Measurements from ENCODE around the gene NEDD1. TPM values are rescaled to one million over a fixed set of nuclear protein-coding genes. Genes with fewer than 3 reads are reported as not detected.

Gene NEDD1
- total RNA-seq, 1 donor from 2014 or later: 16.3 TPM

GRCh38 chr12:96985515-96986362 lies 78.7 kb downstream of the NEDD1 start:
- Mint-ChIP-seq H3K4me1 (peaks cover 6% of the 10 kb centered on the region), H3K27ac (no peak overlapping the region), H3K36me3 (ENCODE audit: low read depth) (no peaks in the 10 kb centered on the region), H3K4me3 (peak overlapping the region; percentile 66), H3K9me3 (no peaks in the 10 kb centered on the region), H3K27me3 (peaks cover 6% of the 10 kb centered on the region)
- intact Hi-C loops (cut with micrococcal nuclease): loop anchor here (1.0 to 10.0 kb wide), 3 partner anchors 83 to 1019 kb away; no protein-coding TSS in a partner anchor
- TF ChIP-seq, protein P1, sequence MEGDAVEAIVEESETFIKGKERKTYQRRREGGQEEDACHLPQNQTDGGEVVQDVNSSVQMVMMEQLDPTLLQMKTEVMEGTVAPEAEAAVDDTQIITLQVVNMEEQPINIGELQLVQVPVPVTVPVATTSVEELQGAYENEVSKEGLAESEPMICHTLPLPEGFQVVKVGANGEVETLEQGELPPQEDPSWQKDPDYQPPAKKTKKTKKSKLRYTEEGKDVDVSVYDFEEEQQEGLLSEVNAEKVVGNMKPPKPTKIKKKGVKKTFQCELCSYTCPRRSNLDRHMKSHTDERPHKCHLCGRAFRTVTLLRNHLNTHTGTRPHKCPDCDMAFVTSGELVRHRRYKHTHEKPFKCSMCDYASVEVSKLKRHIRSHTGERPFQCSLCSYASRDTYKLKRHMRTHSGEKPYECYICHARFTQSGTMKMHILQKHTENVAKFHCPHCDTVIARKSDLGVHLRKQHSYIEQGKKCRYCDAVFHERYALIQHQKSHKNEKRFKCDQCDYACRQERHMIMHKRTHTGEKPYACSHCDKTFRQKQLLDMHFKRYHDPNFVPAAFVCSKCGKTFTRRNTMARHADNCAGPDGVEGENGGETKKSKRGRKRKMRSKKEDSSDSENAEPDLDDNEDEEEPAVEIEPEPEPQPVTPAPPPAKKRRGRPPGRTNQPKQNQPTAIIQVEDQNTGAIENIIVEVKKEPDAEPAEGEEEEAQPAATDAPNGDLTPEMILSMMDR (IDR thresholded peaks at IDR 0.05): peak; percentile 93
- DNase-seq: peak; percentile 37
- POLR2A ChIA-PET: no interaction called here
- peak; percentile 87 for ATAC-seq (ENCODE audit: low read depth)
- CTCF ChIA-PET: interaction anchor here (1.3 to 2.7 kb wide), 2 partner anchors 321 to 408 kb away, joined by 7 to 13 read pairs; no protein-coding TSS in a partner anchor

DNA sequence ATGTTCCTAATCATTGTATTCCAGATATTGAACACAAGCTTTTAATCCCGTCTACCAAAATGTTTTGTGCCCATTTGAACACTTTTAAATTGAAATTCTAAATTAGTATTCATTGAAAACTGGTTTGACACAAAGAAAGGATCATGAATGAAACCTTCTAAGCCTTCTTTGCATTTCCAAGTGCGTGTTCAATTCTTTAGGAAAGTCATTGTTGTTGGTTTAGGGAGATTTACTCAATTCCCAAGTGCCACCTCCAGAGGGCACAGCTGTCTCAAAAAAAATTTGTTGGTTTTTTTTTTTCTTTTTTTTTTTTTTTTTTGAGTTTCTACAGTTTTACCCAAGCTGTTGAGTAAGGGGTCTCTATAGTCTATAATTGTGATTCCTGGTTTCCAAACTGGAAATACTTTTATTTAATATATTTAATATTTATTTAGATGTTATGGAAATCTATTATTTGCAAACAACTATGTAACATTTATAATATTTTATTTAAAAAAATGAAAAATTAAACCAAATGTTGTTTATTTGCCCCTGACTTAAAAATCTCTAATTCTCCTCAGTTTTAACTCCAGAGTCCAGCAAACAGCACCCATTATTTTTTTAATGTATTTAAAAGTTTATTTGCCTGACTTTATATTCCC lies 79.9 kb downstream of the NEDD1 start:
- Mint-ChIP-seq H3K4me3 (no peak overlapping the region), H3K36me3 (ENCODE audit: low read depth) (no peaks in the 10 kb centered on the region), H3K4me1 (peaks cover 6% of the 10 kb centered on the region), H3K27me3 (peaks cover 6% of the 10 kb centered on the region), H3K9me3 (no peaks in the 10 kb centered on the region), H3K27ac (no peak overlapping the region)
- POLR2A ChIA-PET: no interaction called here
- intact Hi-C loops (cut with micrococcal nuclease): loop anchor here (1.0 to 10.0 kb wide), 3 partner anchors 321 to 1410 kb away; no protein-coding TSS in a partner anchor
- TF ChIP-seq, protein P1 (IDR thresholded peaks at IDR 0.05): no peak
- CTCF ChIA-PET: interaction anchor here (0.8 to 2.7 kb wide), 4 partner anchors 10 to 1410 kb away, joined by 3 to 13 read pairs (median 5); no protein-coding TSS in a partner anchor
- ATAC-seq (ENCODE audit: low read depth): no peak
- DNase-seq: no peak

GRCh38 chr12:96988919-96989318 lies 81.9 kb downstream of the NEDD1 start:
- Mint-ChIP-seq H3K4me1 (peaks cover 6% of the 10 kb centered on the region), H3K4me3 (no peak overlapping the region), H3K36me3 (ENCODE audit: low read depth) (no peaks in the 10 kb centered on the region), H3K27ac (no peak overlapping the region), H3K9me3 (no peaks in the 10 kb centered on the region), H3K27me3 (peaks cover 12% of the 10 kb centered on the region)
- ChIA-PET POLR2A (no interaction called here), CTCF (interaction anchor here (0.8 kb wide), 1 partner anchor 202 kb away, joined by 3 read pairs; no protein-coding TSS in a partner anchor)
- intact Hi-C loops (cut with micrococcal nuclease): loop anchor here (10.0 kb wide), 1 partner anchor 1016 kb away; no protein-coding TSS in a partner anchor
- TF ChIP-seq, protein P1 (IDR thresholded peaks at IDR 0.05): no peak
- DNase-seq (no peak), ATAC-seq (ENCODE audit: low read depth) (no peak)

- DNase-seq: no peak
- CTCF ChIA-PET: interaction anchor here (0.8 kb wide), 1 partner anchor 201 kb away, joined by 3 read pairs; no protein-coding TSS in a partner anchor
- TF ChIP-seq, protein P1 (IDR thresholded peaks at IDR 0.05): no peak
- Mint-ChIP-seq H3K36me3 (ENCODE audit: low read depth) (no peaks in the 10 kb centered on the region), H3K27ac (no peak overlapping the region), H3K4me1 (peaks cover 7% of the 10 kb centered on the region), H3K27me3 (peaks cover 12% of the 10 kb centered on the region), H3K9me3 (no peaks in the 10 kb centered on the region), H3K4me3 (no peak overlapping the region)
- POLR2A ChIA-PET: no interaction called here
- intact Hi-C loops (cut with micrococcal nuclease): loop anchor here (5.0 to 10.0 kb wide), 2 partner anchors 417 to 1015 kb away; no protein-coding TSS in a partner anchor
- no peak for ATAC-seq (ENCODE audit: low read depth)
These were observed 82.9 kb downstream of the NEDD1 start for GRCh38 chr12:96989916-96990315.

GRCh38 chr12:96994900-96995299 lies 87.8 kb downstream of the NEDD1 start:
- intact Hi-C loops (cut with micrococcal nuclease): loop anchor here (5.0 kb wide), 1 partner anchor 412 kb away; no protein-coding TSS in a partner anchor
- Mint-ChIP-seq H3K27ac (no peak overlapping the region), H3K27me3 (peaks cover 6% of the 10 kb centered on the region), H3K9me3 (no peaks in the 10 kb centered on the region), H3K36me3 (ENCODE audit: low read depth) (no peaks in the 10 kb centered on the region), H3K4me3 (no peak overlapping the region), H3K4me1 (peaks cover 4% of the 10 kb centered on the region)
- POLR2A ChIA-PET: no interaction called here
- DNase-seq (no peak), ATAC-seq (ENCODE audit: low read depth) (no peak)
- CTCF ChIA-PET: no interaction called here
- TF ChIP-seq, protein P1 (IDR thresholded peaks at IDR 0.05): no peak
